Ovary (tissue), 9 donors: ENCODE data around the gene RYK. TPM values are rescaled to one million over a fixed set of nuclear protein-coding genes. Genes with fewer than 3 reads are reported as not detected.

Source experiments
- DNase-seq, 5 donors: peaks; one replicate each; pipeline ENCODE4 v3.0.0-alpha.2; 2019 to 2020
- H3K27ac ChIP-seq, 2 donors: fragments of 200-600 bp; one replicate each; pipeline versions ENCODE4 v1.5.1 to v1.8.0; 2019 to 2022
- H3K27me3 ChIP-seq: fragments of 200-600 bp; one replicate; pipeline ENCODE4 v1.8.0; 2022
- H3K36me3 ChIP-seq: fragments of 200-600 bp; sonication (generic); one replicate; pipeline ENCODE4 v1.5.1; 2019
- H3K4me1 ChIP-seq: one replicate; pipeline ENCODE4 v1.8.1; 2013; ENCODE audit warnings: mild to moderate bottlenecking, moderate library complexity; ENCODE audit not compliant: insufficient read depth
- H3K4me3 ChIP-seq: fragments of 200-600 bp; sonication (generic); one replicate; pipeline ENCODE4 v1.5.1; 2017
- H3K9me3 ChIP-seq, 2 donors: fragments of 200-600 bp in 1 of 2; sonication (generic) in 1 of 2; one replicate each; pipeline versions ENCODE4 v1.5.1 to v1.8.1; 2013 to 2019; ENCODE audit warnings: mild to moderate bottlenecking in 1 of 2, moderate library complexity in 1 of 2
- CTCF ChIP-seq, 3 donors: fragments of 450-650 bp in 2 of 3; fragments of 200-600 bp in 1 of 3; IDR thresholded peaks; one replicate each; pipeline versions ENCODE4 v1.5.1 to v1.8.0; 2016 to 2022; ENCODE audit warnings: antibody characterized with exemption in 3 of 3, mild to moderate bottlenecking in 1 of 3
- EP300 ChIP-seq: sonication (generic); formaldehyde crosslinking; IDR thresholded peaks from one replicate; pipeline ENCODE4 v1.6.1; 2017; ENCODE audit warnings: antibody characterized with exemption
- POLR2A ChIP-seq: fragments of 450-650 bp; IDR thresholded peaks from one replicate; pipeline ENCODE4 v1.6.1; 2017; ENCODE audit warnings: antibody characterized with exemption, mild to moderate bottlenecking, moderate library complexity
- WGBS, 3 donors: extraction: QIAGEN DNeasy Blood & Tissue Kit in 1 of 3; methylation state at CpG; one replicate each; pipeline versions ENCODE4 v1.1.5 to v1.1.7; 2013 to 2017; 5-methylcytosine and 5-hydroxymethylcytosine counted together
- intact Hi-C, 4 donors: fragments of 100-400 bp; cut with DNase I; formaldehyde crosslinking; loops; one replicate each; pipeline versions ENCODE4 v1.11.0 to v1.15.1; 2022 to 2023
- polyA plus RNA-seq, 2 donors: library from polyadenylated mRNA; stranded (reverse); fragments of 200-250 nt in 1 of 2; fragments of 350-450 nt in 1 of 2; fragmentation: Illumina TruSeq in 1 of 2; extraction: RNeasy Lipid Tissue Mini Kit (QIAGEN cat#74804) in 1 of 2; gene quantifications; one replicate each; pipeline ENCODE4 v1.2.3, GENCODE V29; 2013 to 2014
- total RNA-seq, 7 donors: library from RNA; depleted of rRNA in 2 of 7; stranded (reverse); fragments of >200 nt in 2 of 7; fragmentation: NEBNext Ultra II Directional in 3 of 7; extraction: Animal tissue kit (Norgen Biotek cat#: 25700) in 3 of 7; gene quantifications; one replicate each; pipeline versions ENCODE4 v1.1.0 to v1.2.4, GENCODE V29; 2016 to 2023
- donor health status: DM: no; HTN: no; CAD: no; lungs with moderate emphysema.
- donor health status: DM: no; HTN: no; CAD: no.
- donor health status: Bipolar disorder and iron deficiency.
- donor health status: DM: yes; HTN: yes; CAD: no.
- donor health status: DM: no; HTN: no; CAD: no.
- donor health status: DM: yes; HTN: yes; CAD: no.

The RYK gene
- total and polyA plus RNA-seq, 9 donors = 78.1 to 171 (median 120) TPM

GRCh38 chr3:134244921-134245320 lies 5.7 kb downstream of the RYK start:
- H3K27ac ChIP-seq = no peak overlapping the region
- H3K4me1 ChIP-seq = peaks cover 25% of the 10 kb centered on the region
- WGBS, 3 donors = 94 to 97% (median 95%) methylated on average over 2 of the region's 2 CpGs

DNA sequence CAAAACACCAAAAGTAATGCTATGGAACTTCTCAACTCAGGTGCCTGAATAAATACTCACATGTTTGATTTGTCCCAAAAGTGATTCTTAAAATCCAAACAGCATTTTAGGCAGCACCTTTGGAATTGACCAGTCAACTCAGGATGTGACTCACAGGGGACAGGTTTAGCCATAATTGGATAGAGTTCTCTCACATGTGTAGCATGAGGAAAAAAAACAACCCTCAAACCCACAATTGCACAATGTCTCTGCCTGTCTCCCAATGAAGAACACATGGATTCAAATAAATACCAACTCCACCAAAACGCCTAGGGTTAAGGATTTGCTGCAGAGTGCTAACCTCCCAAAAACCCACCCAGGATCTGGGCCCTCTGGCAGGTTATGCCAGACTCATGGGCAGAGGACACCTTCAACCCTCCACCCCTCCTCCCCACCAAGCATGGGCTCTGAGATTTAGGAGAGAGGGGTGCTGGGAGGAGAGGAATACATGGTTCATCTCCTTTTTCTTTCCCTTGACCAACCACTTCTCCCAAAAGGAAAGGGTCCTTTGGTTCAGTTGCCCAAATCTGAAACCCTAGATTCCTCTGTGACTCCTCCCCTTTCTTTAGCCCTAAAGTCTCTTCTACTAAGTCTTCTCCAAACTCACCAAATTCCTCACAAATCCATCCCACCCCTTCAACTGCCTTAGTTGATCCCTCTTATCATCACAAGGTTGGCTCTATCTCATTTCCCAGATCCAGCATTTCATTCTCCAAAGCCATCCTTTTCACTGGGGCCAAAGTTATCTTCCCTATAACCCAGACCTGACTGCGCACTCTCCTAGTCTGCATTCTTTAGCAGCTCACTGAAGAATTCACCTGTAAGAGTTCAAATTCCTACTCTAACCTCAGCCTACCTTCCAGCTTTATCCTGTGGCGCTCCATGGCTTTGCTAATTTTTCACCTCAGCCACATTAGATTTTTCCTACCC lies 7.7 kb downstream of the RYK start:
- no peak for DNase-seq
- Histone ChIP-seq H3K9me3 (no peaks in the 10 kb centered on the region), H3K4me3 (no peak overlapping the region), H3K27ac (no peak overlapping the region), H3K36me3 (no peaks in the 10 kb centered on the region), H3K27me3 (no peaks in the 10 kb centered on the region), H3K4me1 (peaks cover 28% of the 10 kb centered on the region)
- intact Hi-C loops = no loop called here
- WGBS, 3 donors = 83 to 91% (median 88%) methylated on average over 3 of the region's 3 CpGs
- TF ChIP-seq POLR2A = no peak
- no peak for TF ChIP-seq CTCF (IDR thresholded peaks at IDR 0.05)
- no peak for TF ChIP-seq EP300

More at GRCh38 chr3:134244921-134245320, 5.7 kb downstream of the RYK start:
- Histone ChIP-seq H3K9me3 (no peaks in the 10 kb centered on the region), H3K27me3 (no peaks in the 10 kb centered on the region), H3K4me3 (no peak overlapping the region), H3K36me3 (no peaks in the 10 kb centered on the region)
- DNase-seq = no peak
- intact Hi-C loops = no loop called here
- TF ChIP-seq CTCF (IDR thresholded peaks at IDR 0.05) = no peak
- no peak for TF ChIP-seq EP300
- TF ChIP-seq POLR2A = no peak

DNA sequence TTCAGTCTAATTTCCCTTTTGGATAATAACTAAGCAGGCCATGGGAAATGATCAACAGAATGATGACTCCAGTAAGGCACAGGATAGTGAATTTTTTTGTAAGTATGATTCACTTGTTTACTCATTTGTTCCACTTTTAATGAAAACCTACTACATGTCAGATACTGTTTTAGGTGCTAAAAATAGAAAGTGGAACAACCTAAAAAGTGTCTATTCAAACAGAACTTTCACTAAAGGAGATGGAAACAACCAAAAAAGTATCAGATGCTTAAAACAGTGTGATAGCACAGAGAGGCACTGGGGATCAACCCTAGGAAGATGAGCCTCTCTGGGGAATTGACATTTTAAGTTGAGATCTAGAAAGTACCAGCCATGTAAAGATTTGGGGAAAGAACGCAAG lies 11.1 kb downstream of the RYK start:
- no peak for TF ChIP-seq POLR2A
- TF ChIP-seq CTCF (IDR thresholded peaks at IDR 0.05) = no peak
- TF ChIP-seq EP300 = no peak
- Histone ChIP-seq H3K27ac (peak overlapping the region in 1 of 2 donors; percentile 52), H3K4me3 (no peak overlapping the region), H3K4me1 (peaks cover 23% of the 10 kb centered on the region), H3K27me3 (no peaks in the 10 kb centered on the region), H3K9me3 (no peaks in the 10 kb centered on the region), H3K36me3 (no peaks in the 10 kb centered on the region)
- 95 to 98% (median 96%) methylated on average over 1 of the region's 1 CpG for WGBS, 3 donors
- intact Hi-C loops = no loop called here
- no peak for DNase-seq

DNA sequence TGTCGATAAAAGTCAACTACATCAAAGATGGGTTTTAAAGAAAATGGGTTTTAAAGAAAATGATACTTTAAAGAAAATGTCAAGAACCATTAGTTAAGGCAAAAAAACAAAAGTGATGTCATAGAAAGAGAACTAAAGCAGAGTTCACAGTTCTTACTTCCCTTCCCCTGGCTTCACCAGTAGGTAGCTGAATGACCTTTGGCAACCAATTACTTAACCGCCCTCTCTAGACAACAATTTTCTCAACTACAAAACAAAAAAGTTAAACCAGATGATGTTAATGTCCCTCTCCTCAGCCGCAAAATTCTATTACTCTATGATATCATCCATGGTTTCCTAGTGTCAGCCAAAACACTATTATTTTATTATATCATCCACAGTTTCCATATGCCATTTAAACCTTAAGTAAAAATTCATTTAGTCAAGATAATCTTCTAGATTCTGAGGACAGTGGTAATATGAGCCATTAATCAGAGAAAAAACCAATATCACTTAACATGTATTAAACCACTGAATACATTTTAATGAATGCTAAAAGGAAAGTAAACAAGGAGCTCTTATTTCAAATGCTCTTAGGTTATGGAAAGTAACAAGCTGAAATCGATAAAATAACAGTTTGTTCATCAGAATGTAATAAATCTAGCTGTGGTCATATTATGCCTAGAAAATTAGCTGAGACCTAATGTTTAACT lies 13.1 kb downstream of the RYK start:
- intact Hi-C loops = no loop called here
- H3K4me1 ChIP-seq = peaks cover 15% of the 10 kb centered on the region

More for the DNA sequence above, 13.1 kb downstream of the RYK start:
- no peak for TF ChIP-seq EP300
- no peak for TF ChIP-seq POLR2A
- TF ChIP-seq CTCF (IDR thresholded peaks at IDR 0.05) = no peak
- H3K27me3 ChIP-seq = no peaks in the 10 kb centered on the region
- no peaks in the 10 kb centered on the region for H3K36me3 ChIP-seq
- no peak for DNase-seq
- 28 to 43% (median 31%) methylated on average over 4 of the region's 4 CpGs for WGBS, 3 donors
- H3K4me3 ChIP-seq = no peak overlapping the region
- H3K27ac ChIP-seq = peak overlapping the region; percentile 11 to 52
- H3K9me3 ChIP-seq = no peaks in the 10 kb centered on the region
